Measurements from ENCODE around the gene JAG1. TPM values are rescaled to one million over a fixed set of nuclear protein-coding genes. Genes with fewer than 3 reads are reported as not detected.
"Not testable (repeated sequence)": the region's sequence is repeated elsewhere in the genome, so short reads cannot be mapped to it uniquely, and the experiment has no call there.

JAG1 gene
- total RNA-seq, 1 experiment from 2014 or later, result 89.6 TPM

DNA sequence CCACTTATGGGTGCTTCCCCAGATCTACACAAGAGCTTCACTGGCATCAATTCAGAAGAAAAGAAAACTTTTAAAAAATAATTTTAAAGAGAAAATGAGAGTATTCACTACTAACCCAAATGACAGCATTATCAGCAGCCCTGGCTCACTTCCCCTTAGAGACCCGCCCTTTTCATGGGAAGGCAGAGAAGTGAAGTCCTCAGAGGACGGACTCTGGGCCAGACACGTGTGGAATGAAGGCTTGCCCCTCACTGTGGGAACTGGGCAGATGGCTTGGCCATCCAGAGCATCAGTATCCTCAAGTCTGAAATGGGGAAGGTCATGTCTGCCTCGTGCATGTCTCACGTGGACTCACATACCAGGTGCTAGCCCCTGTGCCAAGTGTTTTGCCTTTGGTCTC, 63.5 kb downstream of the JAG1 start:
- in situ Hi-C loops (cut with HindIII; ENCODE audit: low pct_unique_long_range_greater_than_20kb, low sequenced_read_pairs), result no loop called here
- no peak for DNase-seq (ENCODE audit: low read depth, low spot score)

DNA sequence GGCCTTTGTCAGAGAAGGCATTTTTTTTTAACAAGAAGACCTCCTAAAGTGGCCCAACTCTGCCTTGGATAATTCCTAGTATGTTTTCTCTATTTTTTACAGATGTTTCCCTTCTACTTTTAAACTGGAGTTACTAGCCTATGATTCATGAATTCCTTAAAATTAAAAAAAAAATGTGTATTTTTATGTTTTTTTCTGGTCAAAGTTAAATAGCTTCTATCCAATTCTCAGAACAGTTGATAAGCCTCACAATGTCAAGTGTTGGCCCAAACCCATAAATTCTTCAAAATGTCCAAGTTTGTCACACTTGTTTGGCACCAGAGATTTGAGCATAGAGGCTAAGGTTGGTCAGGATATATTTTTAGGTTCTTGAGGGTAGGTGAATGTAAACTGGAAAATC, 64.0 kb downstream of the JAG1 start:
- in situ Hi-C loops (cut with HindIII; ENCODE audit: low pct_unique_long_range_greater_than_20kb, low sequenced_read_pairs), result no loop called here
- no peak for DNase-seq (ENCODE audit: low read depth, low spot score)

DNA sequence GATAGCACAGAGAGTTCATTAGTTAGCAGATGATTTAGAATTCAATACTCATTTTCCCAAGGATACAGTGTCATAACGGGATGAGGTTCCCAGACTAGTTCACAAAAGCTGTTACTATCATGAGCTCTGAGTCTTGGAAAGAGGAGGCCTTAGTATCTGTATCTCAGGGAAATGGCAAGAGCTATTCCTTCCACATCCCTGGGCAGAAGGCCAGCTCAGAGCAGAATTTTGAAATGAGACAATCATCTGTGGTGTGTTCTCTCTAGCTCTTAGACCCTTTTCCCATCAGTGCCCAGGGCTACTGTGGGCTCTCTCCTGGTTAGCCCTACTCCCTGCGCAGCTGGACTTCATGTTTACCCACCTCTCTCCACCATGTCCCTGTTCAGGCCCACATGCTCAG, 64.5 kb downstream of the JAG1 start:
- no peak for DNase-seq (ENCODE audit: low read depth, low spot score)
- in situ Hi-C loops (cut with HindIII; ENCODE audit: low pct_unique_long_range_greater_than_20kb, low sequenced_read_pairs), result no loop called here

DNA sequence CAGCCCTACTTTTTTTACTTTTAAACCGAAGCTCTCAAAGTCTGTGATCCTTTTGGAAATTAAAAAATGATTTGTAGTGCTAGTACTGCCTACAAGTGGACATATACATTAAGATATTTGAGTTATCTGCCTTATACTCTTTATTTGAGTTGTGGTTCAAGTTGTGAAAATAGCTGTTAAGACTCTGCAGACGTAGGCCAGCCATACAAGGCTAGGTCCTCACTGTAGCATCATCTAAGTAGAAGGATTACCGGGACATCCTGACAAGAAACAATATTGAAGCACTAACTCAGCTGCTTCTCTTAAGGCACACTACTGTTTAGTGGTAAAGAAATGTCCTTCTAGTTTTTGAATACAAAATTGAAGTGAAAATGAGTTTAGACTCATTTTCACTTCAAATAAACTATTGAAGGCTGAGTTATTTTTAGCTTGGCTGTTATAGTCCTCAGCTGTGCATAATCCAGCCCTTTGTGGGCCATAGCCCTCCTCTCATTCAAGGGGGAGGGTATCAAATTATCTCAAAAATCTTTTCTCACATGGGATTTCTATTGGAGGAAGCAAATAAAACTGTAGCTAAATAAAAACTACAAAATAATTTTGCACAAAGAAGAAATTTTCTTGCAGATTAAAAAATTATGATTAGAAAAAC, 68.1 kb downstream of the JAG1 start:
- DNase-seq (ENCODE audit: low read depth, low spot score), result no peak
- in situ Hi-C loops (cut with HindIII; ENCODE audit: low pct_unique_long_range_greater_than_20kb, low sequenced_read_pairs), result no loop called here

DNA sequence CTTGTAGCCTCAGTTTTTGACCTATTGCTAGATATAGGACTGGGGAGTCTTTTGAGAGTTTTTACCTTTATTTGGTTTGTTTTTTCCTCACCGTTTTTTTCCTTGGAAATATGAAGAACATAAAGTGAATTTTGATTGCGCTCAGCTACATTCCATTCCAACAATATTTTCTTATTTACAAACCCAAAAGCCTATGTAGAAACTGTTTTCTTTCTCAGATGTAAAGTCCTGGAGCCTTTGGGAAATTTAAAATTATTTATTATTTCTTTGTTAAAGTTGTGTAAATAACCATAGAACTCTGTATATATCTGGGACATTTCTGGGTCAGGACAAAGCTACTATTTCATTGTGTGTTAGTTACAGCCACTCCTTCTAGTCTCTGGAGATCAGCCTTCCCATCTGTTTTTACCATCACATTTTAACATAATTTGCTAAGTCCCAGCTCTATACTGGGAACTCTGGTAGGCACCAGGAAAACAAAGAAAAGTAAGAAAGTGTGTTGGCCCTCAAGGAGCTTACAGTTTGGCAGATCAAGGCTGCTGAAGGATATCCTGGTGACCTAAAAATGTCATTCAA, 68.8 kb downstream of the JAG1 start:
- DNase-seq (ENCODE audit: low read depth, low spot score), result no peak
- in situ Hi-C loops (cut with HindIII; ENCODE audit: low pct_unique_long_range_greater_than_20kb, low sequenced_read_pairs), result no loop called here

DNA sequence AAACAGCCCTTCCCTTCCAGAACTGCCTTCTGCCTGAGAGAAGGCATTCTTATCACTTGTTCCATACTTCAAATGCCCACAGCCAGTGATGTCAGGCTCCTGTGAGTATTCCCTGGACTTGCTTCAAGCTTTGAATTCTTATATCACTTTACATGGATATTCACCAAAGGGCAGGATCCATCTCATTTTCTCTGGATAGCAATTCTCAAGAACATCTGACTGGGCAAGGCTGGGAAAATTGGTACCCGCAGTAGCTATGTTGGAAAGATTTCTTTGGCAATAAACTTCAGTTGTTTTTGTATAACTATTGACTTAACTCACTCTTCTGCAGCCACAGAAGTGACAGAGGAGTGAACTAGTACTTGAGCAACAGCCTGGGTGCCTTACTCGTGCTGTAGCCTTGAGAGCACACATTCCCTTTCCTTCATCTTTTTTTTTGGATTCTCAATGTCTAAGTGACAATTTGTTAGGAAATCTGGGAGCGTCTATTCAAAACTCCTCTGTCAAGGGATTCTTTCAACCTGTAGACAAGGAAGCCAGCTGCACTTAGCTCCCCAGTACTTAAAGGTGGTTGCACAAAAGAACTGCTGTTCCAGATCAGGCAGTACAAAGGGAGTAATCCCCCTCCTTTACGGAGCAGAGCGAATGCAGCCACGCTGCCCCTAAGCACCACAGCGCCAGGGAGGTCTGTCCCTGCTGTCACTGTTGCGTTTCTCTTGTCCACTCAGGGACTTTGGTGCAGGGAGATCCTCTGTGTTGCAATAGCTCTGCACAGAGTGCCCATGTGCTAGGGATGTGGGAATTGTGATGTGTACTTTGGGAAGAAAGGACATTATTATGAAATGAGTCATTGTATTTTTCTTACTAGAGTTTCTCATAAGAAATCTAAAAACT, 69.6 kb downstream of the JAG1 start:
- DNase-seq (ENCODE audit: low read depth, low spot score), result peak; percentile 62
- in situ Hi-C loops (cut with HindIII; ENCODE audit: low pct_unique_long_range_greater_than_20kb, low sequenced_read_pairs), result no loop called here

DNA sequence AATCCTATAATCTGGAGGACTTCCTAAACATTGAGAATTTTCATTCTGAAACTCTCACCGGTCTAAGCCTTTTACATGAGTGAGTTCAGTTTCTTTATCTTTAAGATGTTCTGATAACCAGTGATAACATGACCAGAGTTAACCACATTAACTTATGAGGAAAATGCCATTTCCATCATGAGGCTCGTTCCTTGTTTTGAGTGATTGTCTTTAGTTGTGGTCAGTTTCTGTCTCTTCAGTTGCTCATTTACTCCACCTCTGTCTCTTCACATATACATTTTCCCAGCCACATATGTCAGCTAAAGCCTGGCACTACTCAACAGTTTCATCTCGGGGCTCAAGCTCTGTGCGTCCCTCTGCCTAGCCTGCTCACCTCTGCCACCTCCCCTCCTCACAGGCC, 70.4 kb downstream of the JAG1 start:
- in situ Hi-C loops (cut with HindIII; ENCODE audit: low pct_unique_long_range_greater_than_20kb, low sequenced_read_pairs), result no loop called here
- no peak for DNase-seq (ENCODE audit: low read depth, low spot score)

DNA sequence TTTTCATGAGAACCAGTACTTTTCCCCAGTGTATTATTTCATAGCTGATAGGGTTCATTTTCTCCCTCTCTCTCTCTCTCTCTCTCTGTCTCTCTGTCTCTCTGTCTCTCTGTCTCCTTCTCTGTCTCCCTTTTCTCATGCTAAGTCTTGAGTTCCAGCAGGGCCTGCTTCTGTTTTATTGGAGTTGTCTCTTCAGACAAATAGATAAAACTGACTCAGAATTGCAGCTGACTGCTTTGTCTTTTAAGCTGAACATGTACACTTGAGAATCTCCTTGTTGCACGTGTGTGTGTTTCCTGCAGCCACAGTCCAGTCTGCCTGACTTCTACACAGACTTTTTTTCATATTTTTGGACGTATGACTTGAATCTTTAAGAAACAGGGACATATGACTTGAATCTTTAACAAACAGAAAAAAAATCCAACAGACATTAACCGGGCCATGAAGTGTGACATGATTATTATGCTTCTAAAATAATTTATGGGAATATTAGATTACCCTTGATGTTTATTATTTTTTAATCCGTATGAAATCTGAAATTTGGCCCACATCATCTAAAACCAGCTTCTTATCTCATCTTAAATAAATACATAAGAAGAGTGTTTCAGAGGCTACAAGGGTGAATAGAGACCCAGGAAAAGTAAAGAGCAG, 71.5 kb downstream of the JAG1 start:
- in situ Hi-C loops (cut with HindIII; ENCODE audit: low pct_unique_long_range_greater_than_20kb, low sequenced_read_pairs), result no loop called here
- DNase-seq (ENCODE audit: low read depth, low spot score), result no peak

DNA sequence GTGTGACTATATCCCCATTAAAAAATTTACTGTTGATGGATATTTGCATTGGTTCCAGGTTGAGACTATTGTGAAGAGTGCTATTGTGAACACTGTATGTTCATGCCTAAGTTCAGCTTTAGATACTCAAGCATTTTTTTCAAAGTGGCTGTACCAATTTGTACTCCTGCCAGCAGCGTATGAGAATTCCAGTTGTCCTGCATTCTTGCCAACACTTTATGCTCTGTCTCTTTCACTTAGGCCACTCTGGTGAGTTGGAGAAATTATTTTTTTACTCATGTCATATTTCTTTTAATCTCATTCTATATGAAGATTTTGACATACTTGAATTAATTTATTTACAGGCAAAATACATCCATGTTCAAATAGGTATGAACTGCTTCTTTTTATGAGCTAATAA, 76.2 kb downstream of the JAG1 start:
- in situ Hi-C loops (cut with HindIII; ENCODE audit: low pct_unique_long_range_greater_than_20kb, low sequenced_read_pairs), result no loop called here
- no peak for DNase-seq (ENCODE audit: low read depth, low spot score)

DNA sequence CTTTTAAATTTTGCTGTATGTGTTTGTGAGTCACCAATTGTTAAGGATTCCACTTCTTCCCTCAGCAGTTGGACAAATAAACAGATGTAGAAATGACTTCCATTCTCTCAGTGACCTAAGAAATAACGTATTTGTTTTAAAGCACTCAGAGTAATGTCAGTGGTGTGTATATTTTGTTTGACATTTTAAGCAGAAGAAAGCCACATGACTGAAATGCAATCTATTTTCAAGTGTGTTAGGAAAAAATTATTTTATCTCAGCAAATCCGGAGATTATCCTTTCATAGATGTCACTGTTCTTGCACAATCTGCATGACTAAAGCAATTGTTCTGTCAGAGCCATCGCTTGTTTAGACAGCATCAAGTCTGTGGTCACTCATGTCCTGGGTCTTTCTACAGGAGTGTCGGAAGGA, 77.1 kb downstream of the JAG1 start:
- peak; percentile 62 for DNase-seq (ENCODE audit: low read depth, low spot score)
- in situ Hi-C loops (cut with HindIII; ENCODE audit: low pct_unique_long_range_greater_than_20kb, low sequenced_read_pairs), result no loop called here

DNA sequence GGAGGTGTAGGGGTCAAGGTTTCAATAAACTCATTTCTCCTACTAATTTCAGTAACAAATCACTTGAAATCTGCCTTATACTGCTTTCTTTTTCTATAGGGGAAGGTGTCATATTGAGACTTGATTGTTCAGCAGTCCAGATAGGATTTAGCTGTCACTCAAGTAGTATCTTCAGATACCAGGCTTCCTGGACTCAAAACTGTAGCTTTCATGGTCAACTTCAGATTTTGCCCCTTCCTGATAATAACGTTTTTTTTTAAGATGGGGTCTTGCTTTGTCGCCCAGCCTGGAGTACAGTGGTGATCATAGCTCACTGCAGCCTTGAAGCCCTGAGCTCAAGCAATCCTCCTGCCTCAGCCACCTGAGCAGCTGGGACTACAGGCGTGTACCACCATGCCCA, 77.8 kb downstream of the JAG1 start:
- in situ Hi-C loops (cut with HindIII; ENCODE audit: low pct_unique_long_range_greater_than_20kb, low sequenced_read_pairs), result no loop called here
- no peak for DNase-seq (ENCODE audit: low read depth, low spot score)

DNA sequence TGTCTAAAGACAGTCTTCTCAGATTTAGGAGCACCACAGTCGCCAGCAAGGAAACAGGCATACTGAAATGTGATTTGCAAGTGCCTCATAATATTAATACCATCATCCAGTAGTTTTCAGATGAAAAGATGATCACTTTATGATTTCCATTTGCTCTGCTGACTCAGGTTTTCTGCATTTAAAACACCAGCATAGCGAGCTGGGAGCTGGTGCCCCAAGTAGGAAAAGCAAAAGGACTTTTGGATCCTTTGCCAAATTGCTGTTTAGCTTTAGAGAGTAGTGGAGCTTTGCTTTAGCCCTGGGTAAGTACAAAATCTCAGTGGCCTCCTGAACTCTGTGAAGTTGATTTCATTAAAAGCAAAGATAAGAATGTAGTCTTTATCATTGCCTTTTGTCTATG, 78.5 kb downstream of the JAG1 start:
- in situ Hi-C loops (cut with HindIII; ENCODE audit: low pct_unique_long_range_greater_than_20kb, low sequenced_read_pairs), result no loop called here
- DNase-seq (ENCODE audit: low read depth, low spot score), result no peak

DNA sequence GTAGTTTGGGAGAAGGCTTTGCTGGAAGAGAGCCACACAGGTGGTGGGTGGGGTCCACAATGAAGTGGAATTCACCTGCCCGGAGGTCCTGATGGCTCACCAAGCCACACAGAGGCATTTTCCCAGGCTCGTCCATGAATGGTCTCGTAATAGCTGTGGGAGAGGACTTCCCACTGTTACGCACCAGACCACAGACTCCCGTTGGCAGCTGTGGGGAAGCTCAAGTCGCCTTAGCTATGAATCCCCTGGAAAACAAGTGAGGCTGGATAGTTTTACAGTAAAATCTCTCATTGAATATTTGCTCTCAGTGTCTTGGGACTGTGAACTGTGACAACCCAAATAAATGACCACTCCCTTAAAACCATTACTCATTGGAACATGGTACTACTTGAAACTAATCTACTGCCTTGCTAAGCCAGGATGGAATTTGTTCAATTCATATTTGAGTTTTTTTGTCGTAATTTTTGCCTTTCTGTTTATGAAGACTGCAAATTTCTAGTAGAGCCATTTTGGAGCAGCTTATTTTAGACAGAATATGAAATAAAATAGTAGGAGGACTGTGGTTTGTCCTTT, 79.4 kb downstream of the JAG1 start:
- in situ Hi-C loops (cut with HindIII; ENCODE audit: low pct_unique_long_range_greater_than_20kb, low sequenced_read_pairs), result no loop called here
- no peak for DNase-seq (ENCODE audit: low read depth, low spot score)

DNA sequence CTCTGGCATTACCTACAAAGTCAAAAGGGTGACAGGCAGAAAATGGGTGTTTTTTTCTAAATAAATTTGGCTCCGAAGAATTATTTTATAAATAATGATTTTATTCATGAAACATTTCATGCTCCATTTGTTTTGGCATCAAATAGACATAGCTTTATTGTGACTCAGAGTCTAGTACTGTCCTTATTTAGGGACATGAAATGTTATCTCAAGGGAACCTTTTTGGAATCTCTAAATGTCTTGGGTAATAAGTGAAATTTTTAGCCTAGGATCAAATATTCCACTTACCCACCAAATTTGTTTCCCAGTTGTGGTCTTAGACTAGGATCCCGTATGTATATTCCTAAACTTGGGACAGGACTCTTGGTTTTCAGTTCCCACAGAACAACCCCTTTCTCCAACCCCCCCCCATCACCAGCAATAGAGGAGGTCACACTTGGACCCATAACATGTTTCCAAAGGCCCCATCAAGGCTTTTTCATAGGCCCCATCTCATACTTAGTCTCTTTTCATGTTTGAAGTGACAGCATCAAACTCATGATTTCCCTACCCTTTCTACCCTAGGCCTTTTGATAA, 81.8 kb downstream of the JAG1 start:
- no peak for DNase-seq (ENCODE audit: low read depth, low spot score)
- in situ Hi-C loops (cut with HindIII; ENCODE audit: low pct_unique_long_range_greater_than_20kb, low sequenced_read_pairs), result no loop called here

DNA sequence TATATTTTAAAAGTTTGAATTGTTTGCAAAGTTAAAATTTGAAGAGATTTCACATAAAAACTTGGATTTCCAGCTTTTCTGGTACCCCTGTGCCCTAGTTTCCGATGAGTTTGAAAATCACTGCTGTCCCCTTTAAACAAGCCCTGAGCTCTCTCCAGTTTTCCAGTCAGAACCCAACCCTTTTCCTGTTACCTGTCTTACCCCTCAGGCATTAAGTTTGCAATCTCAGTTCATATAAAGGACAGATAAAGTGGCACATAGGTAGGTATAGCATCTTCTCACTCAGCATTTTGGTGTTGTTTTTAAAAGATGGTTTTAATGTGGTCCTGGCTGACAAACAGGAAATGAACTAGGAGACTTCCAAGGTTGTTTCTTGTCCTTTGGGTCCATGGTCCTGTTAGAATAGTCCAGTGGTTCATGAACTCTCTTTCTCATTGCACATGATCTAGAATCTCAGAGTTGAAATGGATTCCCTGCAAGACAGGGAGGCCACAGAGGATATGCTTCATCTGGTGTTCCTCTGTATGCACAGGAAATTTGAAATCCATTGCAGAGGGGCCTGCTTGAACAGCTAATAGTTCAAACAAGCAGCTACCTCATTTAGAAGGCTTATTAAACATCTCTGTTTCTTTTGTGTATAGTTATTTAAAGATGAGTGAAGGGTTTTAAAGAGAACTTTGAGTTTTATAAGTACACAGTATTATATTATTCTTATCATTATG, 82.7 kb downstream of the JAG1 start:
- in situ Hi-C loops (cut with HindIII; ENCODE audit: low pct_unique_long_range_greater_than_20kb, low sequenced_read_pairs), result no loop called here
- DNase-seq (ENCODE audit: low read depth, low spot score), result no peak

DNA sequence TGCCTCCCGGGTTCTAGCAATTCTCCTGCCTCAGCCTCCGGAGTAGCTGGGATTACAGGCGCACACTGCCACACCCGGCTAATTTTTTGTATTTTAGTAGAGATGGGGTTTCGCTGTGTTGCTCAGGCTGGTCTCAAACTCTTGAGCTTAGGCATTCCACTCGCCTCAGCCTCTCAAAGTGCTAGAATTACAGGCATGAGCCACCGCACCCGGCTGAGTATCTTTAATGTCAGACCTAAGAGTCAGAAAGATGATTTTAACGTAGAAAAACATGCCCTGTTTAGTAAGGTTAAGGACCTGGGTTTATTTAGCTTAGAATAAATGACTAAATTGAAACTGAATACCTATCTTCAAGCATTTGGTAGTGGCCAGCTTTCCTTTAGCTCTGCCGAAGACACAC, 83.4 kb downstream of the JAG1 start:
- DNase-seq (ENCODE audit: low read depth, low spot score); in situ Hi-C loops (cut with HindIII; ENCODE audit: low pct_unique_long_range_greater_than_20kb, low sequenced_read_pairs): not testable (repeated sequence)

Data from SK-MEL-5 (cell line).